Measurements from ENCODE around the gene PNISR.
"Not testable (repeated sequence)": the region's sequence is repeated elsewhere in the genome, so short reads cannot be mapped to it uniquely, and the experiment has no call there.

PNISR gene, protein sequence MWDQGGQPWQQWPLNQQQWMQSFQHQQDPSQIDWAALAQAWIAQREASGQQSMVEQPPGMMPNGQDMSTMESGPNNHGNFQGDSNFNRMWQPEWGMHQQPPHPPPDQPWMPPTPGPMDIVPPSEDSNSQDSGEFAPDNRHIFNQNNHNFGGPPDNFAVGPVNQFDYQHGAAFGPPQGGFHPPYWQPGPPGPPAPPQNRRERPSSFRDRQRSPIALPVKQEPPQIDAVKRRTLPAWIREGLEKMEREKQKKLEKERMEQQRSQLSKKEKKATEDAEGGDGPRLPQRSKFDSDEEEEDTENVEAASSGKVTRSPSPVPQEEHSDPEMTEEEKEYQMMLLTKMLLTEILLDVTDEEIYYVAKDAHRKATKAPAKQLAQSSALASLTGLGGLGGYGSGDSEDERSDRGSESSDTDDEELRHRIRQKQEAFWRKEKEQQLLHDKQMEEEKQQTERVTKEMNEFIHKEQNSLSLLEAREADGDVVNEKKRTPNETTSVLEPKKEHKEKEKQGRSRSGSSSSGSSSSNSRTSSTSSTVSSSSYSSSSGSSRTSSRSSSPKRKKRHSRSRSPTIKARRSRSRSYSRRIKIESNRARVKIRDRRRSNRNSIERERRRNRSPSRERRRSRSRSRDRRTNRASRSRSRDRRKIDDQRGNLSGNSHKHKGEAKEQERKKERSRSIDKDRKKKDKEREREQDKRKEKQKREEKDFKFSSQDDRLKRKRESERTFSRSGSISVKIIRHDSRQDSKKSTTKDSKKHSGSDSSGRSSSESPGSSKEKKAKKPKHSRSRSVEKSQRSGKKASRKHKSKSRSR

DNA sequence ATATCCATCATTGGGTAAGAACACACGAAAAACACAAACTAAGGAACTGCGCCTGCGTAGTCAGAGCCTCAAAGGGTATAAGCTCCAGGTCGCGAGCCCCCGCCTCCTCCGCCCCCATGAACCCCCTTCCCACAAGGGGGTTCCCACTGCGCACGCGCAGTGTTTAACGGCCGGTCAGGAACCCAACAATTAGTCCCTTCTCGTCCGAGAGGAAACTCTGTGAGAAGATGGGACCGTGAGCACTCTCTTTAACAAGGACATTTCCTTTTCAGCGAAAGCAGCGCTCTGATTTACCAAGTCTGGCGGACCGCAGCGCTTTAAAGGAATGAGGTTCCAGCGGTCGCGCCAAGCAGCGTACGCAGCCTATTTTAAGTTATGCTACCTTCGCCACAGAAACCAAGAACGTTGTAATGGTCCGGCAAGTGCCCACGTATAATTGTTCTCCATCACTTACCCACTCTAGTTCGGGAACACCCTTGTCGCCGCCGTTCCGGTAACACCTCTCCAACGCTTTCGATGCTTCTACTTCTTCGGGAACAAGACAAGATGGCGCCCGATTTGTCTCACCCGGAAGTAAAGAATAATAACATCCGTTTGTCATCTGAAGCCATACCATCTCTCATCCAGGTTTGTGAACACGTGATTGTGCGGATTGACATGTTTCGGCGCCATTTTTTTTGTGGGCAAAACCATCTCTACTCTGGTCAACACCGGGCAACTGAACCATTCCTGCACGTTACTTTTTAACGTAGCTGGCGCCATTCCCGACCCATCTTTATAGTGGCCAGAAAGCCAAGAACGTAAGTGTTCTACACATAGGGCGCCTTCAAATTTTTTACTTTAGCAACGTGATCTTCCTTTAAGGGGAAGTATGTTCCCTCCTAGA lies at the start of gene PNISR:
Gene PNISR (minus strand): TSS at position 548 of the 886 bp plus-strand sequence. CDS start 10,649 bp downstream, outside the sequence.
- peak; percentile 71 to 72 for DNase-seq (ENCODE audit: low read depth in 2 of 2)

DNA sequence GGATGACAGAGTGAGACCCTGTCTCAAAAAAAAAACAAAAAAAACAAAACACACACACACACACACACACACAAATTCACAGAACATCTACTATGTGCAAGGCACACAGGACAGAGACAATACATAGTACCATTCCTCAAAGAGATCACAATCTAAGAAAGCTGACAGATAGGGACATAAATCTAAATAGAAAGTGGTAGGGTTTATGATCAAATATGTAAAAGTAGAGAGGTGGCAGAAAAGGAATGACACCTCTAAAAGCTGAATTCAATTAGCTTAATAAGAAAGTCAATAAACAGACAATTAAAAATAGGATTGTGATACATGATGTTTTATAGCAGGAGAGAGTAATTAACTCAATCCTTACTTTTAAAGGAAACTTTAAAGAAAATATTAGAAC lies 48.6 kb upstream of the PNISR start:
- DNase-seq (ENCODE audit: low read depth in 2 of 2): no peak

DNA sequence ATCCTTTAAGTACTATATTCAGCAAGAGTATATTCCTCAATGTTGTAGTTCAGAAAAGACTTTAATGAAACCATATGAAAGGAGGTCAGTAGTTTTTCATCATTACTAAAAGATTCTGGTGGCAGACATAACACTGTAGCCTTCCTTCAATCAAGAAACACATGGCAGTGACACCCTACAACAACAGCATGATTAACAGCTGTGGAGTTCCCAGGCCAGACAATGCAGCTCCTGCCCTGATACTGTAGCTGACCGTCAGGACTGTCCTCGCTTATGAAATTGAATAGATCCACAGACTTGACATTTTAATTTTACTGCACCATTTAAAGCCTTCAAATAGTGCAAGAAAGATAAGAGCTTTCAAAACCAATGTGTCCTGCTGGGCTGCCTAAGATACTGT lies 46.5 kb upstream of the PNISR start:
- DNase-seq (ENCODE audit: low read depth in 2 of 2): no peak

DNA sequence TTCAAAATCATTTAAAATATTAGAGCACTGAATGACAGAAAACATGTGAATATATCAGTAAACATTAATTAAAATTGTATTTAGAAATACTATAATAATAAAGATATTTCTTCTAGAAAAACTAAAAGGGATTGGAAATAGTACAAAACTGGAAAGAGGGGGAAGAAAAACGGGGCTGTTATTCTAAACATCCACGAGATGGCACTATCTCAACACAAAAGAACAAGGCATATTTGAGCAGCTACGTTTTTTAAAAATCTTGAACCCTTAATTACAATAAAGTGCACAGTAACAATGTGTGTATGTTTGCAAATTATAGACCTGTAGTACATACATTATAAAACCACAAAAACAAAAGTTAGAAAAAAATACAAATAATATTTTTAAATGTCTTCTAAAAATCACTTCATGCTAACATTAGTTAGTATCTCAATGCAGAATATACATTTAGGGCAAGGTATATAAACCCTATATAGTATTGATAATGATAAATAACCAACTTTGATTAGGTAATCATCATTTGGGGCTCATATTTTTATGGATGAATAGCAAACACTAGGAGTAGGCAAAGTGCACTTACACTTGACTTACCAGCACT lies 42.5 kb upstream of the PNISR start:
- DNase-seq (ENCODE audit: low read depth in 2 of 2): no peak

DNA sequence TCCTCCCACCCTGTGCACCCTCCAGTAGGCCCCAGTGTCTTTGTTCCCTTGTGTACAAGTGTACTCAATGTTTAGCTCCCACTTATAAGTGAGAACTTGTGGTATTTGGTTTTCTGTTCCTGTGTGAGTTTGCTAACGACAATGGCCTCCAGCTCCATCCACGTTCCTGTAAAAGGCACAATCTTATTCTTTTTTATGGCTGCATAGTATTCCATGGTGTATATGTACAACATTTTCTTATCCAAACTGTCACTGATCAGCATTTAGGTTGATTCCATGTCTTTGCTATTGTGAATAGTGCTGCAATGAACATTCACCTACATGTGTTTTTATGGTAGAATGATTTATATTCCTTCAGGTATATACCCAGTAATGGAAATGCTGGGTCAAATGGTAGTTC lies 34.0 kb upstream of the PNISR start:
- not testable (repeated sequence) for DNase-seq (ENCODE audit: low read depth in 2 of 2)

DNA sequence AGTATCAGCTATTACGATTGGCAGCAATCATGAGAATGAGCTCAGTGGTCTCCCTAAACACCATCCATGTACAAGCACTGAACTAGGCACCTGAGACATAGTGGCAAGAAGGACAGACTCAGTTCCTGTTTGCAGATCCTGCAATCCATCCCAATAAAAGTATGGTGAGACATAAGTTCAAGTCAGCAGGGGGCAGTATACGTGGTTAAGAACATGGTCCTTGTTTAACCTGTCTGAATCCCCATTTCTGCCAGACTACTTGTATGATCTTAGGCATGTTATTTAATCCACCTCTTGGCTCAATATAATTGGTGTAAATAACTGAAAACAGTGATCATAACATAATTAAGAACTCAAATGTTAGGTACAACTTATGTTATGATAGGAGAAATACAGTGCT lies 33.2 kb upstream of the PNISR start:
- DNase-seq (ENCODE audit: low read depth in 2 of 2): no peak

DNA sequence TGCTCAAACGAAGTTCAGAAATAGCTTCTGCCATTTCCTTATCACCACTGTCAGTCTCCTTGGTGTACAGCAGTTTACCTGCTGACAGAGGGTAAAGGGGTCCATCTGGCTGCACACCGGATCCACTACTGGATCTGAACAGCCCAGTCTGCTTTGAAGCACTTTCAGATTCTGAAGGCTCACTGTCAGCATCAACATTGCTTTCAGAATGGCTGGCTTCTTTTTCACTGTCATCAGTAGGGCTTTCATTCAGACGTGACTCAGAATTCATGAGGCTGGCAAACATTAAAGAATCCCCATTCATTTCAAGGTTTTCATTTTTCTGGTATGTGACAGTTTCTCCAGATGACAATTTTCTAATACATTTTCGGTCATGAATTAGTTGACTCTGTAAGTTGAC lies 21.0 kb upstream of the PNISR start:
- no peak for DNase-seq (ENCODE audit: low read depth in 2 of 2)

DNA sequence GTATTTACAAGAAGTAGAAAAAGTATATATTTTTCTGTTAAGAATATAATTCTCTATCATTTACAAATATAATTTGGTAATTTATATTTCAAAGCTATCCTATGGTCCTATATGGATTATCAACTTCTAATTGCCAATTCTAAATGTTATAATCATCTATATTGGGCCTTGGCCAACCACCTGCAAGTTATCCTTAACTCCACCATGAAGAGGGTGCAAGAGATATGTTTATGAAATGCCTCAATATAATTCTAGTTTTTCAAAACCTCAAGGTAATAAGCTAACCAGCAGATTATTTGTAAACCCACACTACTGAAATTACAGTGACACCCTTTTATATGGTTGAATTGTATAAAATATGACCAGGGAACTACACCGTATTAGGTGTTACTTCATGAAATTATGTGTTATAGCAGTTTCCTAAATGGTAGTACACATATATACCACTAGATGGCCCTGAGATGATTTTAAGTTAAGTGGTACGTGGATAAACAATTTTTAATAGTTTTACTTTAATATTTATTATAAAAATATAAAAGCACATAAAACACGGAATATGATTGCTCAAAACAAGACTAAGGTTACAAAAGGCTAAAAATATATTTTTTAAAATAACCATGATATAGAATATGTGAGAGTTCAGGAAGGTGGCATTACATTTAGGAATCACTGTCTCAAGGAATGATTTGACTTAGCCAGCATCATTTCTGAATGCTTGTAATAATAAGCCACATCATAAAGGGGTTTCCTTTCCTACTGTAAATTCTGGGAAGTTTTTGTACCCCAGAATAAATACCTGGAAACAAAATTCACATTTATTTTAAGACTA lies 9.8 kb upstream of the PNISR start:
- DNase-seq (ENCODE audit: low read depth in 2 of 2): no peak

DNA sequence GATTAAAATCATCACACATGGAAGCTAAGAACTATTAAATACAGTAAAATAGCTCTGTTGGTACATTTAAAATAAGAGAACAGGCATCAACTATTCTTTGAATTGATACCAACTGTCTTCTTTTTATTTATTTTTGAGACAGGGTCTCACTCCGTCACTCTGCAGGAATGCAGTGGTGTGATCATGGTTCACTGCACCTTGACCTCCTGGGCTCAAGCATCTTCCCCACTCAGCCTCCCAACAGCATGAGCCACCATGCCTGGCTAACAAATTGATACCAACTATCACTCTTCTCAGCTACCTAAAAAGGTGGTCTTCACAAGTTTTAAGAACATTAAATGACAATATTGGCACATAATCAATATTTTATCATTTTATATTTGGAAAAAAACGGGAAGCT lies 7.8 kb upstream of the PNISR start:
- DNase-seq (ENCODE audit: low read depth in 2 of 2): no peak

DNA sequence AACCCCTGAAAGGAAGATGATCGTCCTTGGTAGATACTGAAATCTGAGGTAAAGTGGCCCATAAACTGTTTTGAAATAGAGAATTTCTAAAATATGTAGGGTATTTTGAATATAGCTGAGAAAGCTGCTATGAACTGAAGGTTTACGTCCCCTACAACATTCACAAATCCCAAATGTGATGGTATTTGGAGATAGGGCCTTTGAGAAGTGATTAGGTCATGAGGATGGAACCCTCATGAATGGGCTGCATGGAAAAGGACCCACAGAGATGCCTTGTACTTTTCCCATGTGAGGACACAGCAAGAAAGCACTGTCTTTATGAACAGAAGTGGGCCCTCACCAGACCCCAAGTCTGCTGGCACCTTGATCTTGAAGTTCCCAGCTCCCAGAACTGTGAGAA lies 6.8 kb upstream of the PNISR start:
- DNase-seq (ENCODE audit: low read depth in 2 of 2): no peak

DNA sequence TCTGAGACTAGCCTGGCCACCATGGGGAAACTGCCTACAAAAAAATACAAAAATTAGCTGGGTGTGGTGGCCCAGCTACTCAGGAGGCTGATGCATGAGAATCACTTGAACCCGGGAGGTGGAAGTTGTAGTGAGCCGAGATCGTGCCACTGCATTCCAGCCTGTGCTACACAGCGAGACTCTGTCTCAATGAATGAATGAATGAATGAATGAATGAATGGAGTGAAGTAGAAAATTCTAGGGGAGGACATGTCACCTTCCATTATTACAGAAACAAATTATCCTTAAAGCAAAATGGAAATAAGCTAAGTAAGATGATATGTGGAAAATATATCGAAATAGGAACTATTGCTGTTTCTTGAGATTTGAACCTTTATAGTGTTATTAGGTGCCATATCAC lies 2.9 kb upstream of the PNISR start:
- DNase-seq (ENCODE audit: low read depth in 2 of 2): no peak

DNA sequence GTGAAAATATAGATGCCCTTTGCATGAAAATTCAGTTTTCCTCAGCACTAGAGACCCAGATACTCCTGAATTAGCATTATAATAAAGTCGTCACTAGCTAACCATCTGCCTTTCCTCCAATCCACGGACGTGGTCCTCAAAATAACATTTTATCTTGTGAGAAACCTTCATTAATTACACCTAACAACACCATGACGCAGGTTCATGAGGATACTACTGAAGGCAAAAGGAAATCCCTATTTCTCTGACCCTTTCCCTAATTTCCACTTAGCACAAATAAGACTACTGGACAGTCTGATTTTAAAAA lies 1.3 kb upstream of the PNISR start:
- no peak for DNase-seq (ENCODE audit: low read depth in 2 of 2)

DNA sequence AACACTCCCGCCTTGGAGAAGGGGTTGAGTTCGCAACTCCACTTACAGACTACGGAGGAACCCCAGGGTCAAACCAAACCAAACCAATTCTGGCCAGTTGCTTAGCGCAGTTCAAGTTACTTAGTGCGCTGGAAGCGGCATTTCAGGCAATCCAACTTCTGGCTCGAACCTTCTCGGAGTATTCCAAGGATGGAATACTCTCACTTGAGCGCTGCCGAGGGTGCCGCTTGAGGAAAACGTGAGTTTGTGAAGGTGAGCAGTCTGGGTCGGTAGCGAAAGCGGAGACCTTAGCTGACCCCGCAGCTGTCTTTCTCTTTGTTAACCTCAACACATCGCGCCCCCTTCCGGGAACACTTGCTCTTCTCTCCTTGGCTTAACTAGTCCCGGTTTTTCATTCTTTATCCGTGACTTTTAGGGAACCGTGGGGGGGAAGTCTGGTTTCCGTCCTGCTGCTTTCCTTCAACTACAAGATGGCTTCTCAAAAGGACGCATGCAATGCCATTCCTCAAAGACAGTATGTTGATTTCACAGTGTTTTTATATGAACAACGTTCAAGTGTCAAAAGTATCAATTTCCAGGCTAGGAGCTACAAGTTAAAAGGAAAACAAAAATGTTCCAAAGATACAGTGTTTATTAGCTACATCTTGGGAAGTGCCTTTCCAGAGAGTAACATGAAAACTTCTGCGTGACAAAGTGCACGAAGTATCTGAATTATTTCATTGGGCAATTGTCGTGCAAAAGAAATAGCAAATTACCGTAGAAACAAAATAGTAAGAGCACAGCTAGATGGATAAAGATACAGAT lies 741 bp upstream of the PNISR start:
- peak; percentile 14 to 26 for DNase-seq (ENCODE audit: low read depth in 2 of 2)

DNA sequence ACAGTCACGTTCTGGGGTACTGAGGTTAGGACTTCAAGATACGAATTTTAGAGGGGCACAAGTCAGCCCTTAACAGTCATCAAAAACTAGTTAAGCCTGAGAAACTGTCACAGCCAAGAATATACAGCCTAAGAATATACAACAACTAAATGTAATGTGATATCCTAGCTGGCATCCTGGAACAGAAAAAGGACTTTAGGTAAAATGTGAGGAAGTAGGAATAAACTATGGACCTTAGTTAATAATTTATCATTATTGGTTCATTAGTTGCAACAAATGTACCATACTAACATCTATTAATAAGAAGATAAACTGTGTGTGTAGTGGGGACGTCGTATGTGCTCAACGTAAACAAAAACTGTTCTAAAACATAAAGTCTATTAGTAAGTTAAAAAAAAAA lies 1.1 kb downstream of the PNISR start:
- DNase-seq (ENCODE audit: low read depth in 2 of 2): no peak

DNA sequence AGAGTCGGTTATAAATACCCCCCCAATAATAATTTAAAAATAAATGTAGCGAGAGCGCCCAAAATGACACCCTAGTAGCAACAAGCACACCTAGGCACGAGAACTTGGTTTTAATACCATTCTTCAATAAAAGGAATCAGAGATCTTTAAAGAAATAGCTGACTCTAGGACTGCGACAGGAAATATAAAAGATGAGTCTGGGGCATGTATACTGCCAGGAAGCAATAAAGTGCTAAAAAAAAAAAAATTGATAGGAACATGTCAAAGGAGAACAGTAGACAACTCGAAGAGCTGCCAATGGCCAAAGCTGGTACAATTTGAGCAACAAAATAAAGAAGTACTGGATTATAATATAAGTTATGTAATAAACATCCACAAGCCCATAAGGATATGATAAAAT lies 2.2 kb downstream of the PNISR start:
- DNase-seq (ENCODE audit: low read depth in 2 of 2): no peak

DNA sequence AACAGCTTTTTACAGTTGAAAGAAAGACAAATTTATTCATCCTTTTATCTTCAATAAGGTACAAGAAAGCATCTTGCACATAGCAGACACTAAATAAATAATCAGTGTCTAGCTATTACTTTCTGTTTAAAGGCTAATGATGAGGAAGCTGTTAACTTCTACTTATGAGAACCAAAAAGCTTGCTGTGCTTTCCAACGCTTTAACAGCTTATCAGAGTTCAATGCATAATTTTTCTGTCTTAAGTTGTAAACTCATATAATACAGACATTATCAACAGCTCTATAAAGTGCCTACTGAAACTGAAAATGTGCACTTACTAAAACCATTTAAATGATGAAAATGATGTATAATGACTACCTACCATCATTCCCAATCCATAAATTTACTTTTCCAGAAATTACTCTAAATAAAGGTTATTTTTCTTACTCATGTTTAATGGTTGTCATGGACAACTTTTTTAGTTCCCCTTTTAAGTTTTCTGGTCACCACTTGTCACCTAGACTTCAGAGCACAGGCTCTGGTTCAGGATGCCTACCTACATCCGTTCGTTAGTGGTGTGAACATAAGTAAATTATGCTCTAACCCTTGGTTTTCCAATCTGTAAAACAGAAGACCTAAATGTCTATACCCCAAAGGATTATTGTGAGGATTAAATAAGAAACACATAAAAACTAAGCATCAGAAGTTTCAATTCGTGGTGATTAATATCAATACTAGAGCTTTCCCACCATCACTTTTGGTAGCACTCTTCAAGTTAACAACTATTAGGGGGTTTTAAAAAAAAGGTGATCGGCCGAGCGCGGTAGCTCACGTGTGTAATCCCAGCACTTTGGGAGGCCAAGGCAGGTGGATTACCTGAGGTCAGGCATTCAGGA lies 8.0 kb downstream of the PNISR start:
- no peak for DNase-seq (ENCODE audit: low read depth in 2 of 2)

DNA sequence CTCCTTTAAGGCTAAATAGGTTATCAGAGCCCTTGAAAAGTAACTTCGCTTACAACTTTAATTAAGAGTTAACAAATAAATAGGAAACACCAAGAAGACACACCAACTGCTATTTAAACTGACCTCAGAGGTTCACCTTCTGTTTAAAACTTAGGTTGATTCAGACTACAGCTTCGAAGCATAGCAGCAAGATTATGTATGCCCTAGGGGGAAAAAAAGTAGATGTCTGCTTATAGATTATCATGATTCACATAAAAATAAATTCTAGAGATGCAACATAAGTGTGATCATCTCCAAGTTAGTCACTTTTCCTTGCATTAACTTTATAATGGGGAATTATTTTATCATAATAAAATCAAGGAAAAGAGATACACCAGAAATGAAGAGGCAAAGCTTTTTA lies 8.9 kb downstream of the PNISR start:
- no peak for DNase-seq (ENCODE audit: low read depth in 2 of 2)

DNA sequence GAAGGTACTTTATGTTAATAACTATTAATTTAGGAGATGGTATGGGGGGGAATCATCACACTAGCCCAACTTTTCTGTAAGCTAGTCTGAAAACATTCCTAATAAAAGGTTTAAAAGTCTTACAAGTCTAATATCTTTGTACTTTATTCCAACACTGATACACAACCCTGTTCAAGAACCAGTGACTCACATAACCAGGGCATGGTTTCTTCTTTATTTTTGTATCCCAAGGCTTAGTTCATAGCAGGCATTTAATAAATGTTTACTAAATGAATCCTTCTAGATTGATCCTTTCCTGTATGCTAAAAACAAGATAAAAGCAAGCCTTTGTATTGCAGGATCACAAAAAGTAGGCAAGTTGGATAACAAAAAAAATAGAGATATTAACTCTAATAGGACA lies 9.7 kb downstream of the PNISR start:
- DNase-seq (ENCODE audit: low read depth in 2 of 2): no peak

DNA sequence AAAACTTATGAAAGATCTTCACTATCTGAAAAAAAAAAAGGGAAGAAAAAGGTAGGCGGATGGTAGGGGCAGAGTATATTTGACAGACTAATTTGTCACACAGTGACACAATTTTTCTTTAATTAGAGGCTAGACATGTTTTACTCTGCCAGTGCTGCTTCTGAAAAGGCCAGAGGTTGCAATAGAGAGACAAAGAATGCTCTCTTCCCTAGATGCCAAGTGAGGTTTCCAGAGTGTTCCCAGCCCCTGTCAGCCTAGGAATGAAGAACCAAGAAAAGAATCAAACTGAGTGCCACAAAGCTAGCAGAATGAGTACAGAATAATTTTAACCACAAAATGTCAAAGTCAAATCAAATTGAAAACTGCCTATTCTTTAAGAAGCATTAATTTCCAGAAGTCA lies 13.0 kb downstream of the PNISR start:
- no peak for DNase-seq (ENCODE audit: low read depth in 2 of 2)
